Mammary epithelial cell (primary cell): ENCODE data around the gene CTBP2.

ENCODE experiments used
- CTCF ChIP-seq, 2 donors: IDR thresholded peaks in 1 of 2; conservative IDR thresholded peaks in 1 of 2; 2 replicates each; pipeline ENCODE4 v1.5.1; 2011 to 2012; ENCODE audit warnings: inconsistent platforms in 2 of 2, low read length in 2 of 2, mild to moderate bottlenecking in 2 of 2, control low read depth in 1 of 2, low read depth in 1 of 2; ENCODE audit not compliant: insufficient read depth in 1 of 2; ENCODE audit errors: extremely low read depth in 1 of 2
- EZH2 ChIP-seq: IDR thresholded peaks from 2 replicates; pipeline ENCODE4 v1.6.1; 2012; ENCODE audit warnings: low read length, inconsistent platforms, borderline replicate concordance

- TF ChIP-seq CTCF (conservative IDR thresholded peaks at IDR 0.05 in 1 of 2, IDR thresholded peaks at IDR 0.05 in 1 of 2; ENCODE audit: extremely low read depth in 1 of 2, insufficient read depth in 1 of 2, low read depth in 1 of 2, low read length in 2 of 2) (no peak), EZH2 (no peak)
These were observed 168.5 kb downstream of the CTBP2 start for GRCh38 chr10:124991835-124992234.
